OCI-LY7 (cell line): ENCODE results near the gene NPS. TPM values are rescaled to one million over a fixed set of nuclear protein-coding genes. Genes with fewer than 3 reads are reported as not detected.

Source experiments
- BruUV-seq: library from RNA; stranded (reverse); fragments of 400-500 nt; replicated peaks from 2 replicates; lab custom pipeline; 2021; lab: Mats Ljungman, UMichigan
- CTCF ChIA-PET: fragments of 300-600 bp; sonication (Branson Sonifier 250); formaldehyde crosslinking; loops from one replicate; lab custom pipeline; 2022; ENCODE audit warnings: antibody characterized with exemption; ENCODE audit not compliant: unreplicated experiment; lab: Charles Lee
- POLR2A ChIA-PET: fragments of 300-600 bp; sonication (Branson Sonifier 250); formaldehyde crosslinking; loops from one replicate; lab custom pipeline; 2022; ENCODE audit warnings: antibody characterized with exemption; lab: Charles Lee
- DNase-seq: peaks from one replicate; pipeline ENCODE4 v3.0.0-alpha.2; 2015; ENCODE audit warnings: low spot score
- H2AFZ ChIP-seq: fragments of 200-600 bp; sonication (generic), shearing (Covaris generic); 2 replicates; pipeline ENCODE4 v1.6.1; 2014; ENCODE audit warnings: mild to moderate bottlenecking, antibody characterized with exemption, low read length, moderate library complexity
- H3K27ac ChIP-seq: fragments of 200-600 bp; sonication (generic); 2 replicates; pipeline ENCODE4 v1.5.1; 2014; ENCODE audit warnings: mixed run types, low read depth, mild to moderate bottlenecking, moderate library complexity, low read length, inconsistent platforms; ENCODE audit not compliant: poor library complexity, severe bottlenecking
- H3K36me3 ChIP-seq: fragments of 200-600 bp; sonication (generic); 2 replicates; pipeline ENCODE4 v1.6.1; 2014; ENCODE audit warnings: mild to moderate bottlenecking, antibody characterized with exemption, low read length, moderate library complexity, mixed read lengths; ENCODE audit not compliant: insufficient read depth
- H3K4me1 ChIP-seq: fragments of 200-600 bp; sonication (generic); 2 replicates; pipeline ENCODE4 v1.5.1; 2014; ENCODE audit warnings: mild to moderate bottlenecking, low read length; ENCODE audit not compliant: insufficient read depth, poor library complexity, severe bottlenecking
- H3K4me2 ChIP-seq: fragments of 200-600 bp; sonication (generic); 2 replicates; pipeline ENCODE4 v1.6.1; 2014; ENCODE audit warnings: mild to moderate bottlenecking, low read length
- H3K4me3 ChIP-seq: fragments of 200-600 bp; sonication (generic); 2 replicates; pipeline ENCODE4 v1.5.1; 2014; ENCODE audit warnings: mild to moderate bottlenecking, low read depth, low read length; ENCODE audit not compliant: poor library complexity, severe bottlenecking
- H3K79me2 ChIP-seq: fragments of 200-600 bp; sonication (generic); 2 replicates; pipeline ENCODE4 v1.6.1; 2016; ENCODE audit warnings: low read depth, mild to moderate bottlenecking, low read length, moderate library complexity, mixed read lengths; ENCODE audit not compliant: insufficient read depth
- H3K9me2 ChIP-seq: fragments of 200-600 bp; sonication (generic); 2 replicates; pipeline ENCODE4 v1.6.1; 2016; ENCODE audit warnings: mild to moderate bottlenecking, low read length, mixed read lengths; ENCODE audit not compliant: insufficient read depth
- H3K9me3 ChIP-seq: fragments of 200-600 bp; sonication (generic); 2 replicates; pipeline ENCODE4 v1.6.1; 2014; ENCODE audit warnings: mild to moderate bottlenecking, mixed run types, low read length, mixed read lengths
- H4K20me1 ChIP-seq: fragments of 200-600 bp; sonication (generic); 2 replicates; pipeline ENCODE4 v1.6.1; 2014; ENCODE audit warnings: mild to moderate bottlenecking, antibody characterized with exemption, low read length, moderate library complexity, mixed read lengths; ENCODE audit not compliant: insufficient read depth
- EZH2phosphoT487 ChIP-seq: fragments of 200-600 bp; sonication (generic); IDR thresholded peaks from 2 replicates; pipeline ENCODE4 v1.6.1; 2018; ENCODE audit warnings: low read depth, borderline replicate concordance, mild to moderate bottlenecking, mixed run types, antibody characterized with exemption, low read length, moderate library complexity, mixed read lengths
- intact Hi-C: fragments of 100-400 bp; cut with micrococcal nuclease; formaldehyde crosslinking; loops from one replicate; pipeline ENCODE4 v1.10.0; 2022; ENCODE audit not compliant: unreplicated experiment
- total RNA-seq, 2 experiments: library from RNA; depleted of rRNA in 1 of 2; stranded (reverse); fragments of >200 nt in 1 of 2; shearing (Covaris generic) in 1 of 2; gene quantifications; 2 replicates each; pipeline ENCODE4 v1.2.3, GENCODE V29; 2014 to 2022
- TF ChIP-seq, protein P1 (sequence below): fragments of 200-600 bp; sonication (generic); conservative IDR thresholded peaks from 2 replicates; pipeline ENCODE4 v1.5.1; 2014; ENCODE audit warnings: mild to moderate bottlenecking, antibody characterized with exemption, low read length, moderate library complexity, mixed read lengths

Gene NPS
- total RNA-seq, 2 experiments from 2014 or later = not detected

DNA sequence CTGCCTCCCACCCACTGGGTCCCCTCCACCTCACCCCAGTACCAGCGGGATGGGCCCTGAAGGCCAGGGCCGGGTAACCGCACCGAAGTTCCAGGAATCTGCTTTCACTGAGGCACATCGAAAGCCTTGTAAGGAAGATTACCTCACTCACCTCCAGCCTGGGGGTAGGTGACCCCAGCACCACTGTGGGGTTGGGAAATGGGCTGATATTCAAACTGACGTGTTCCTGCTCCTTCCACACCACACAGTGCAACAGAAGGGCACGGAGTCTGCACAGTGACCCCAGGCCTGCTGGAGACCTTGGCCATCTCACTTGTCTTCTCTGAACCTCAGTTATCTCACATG lies 29.8 kb downstream of the NPS start:
- Histone ChIP-seq H3K27ac (no peak overlapping the region), H3K4me3 (no peak overlapping the region), H2AFZ (no peak overlapping the region), H3K79me2 (no peaks in the 10 kb centered on the region), H3K9me3 (no peaks in the 10 kb centered on the region), H4K20me1 (no peaks in the 10 kb centered on the region), H3K9me2 (no peaks in the 10 kb centered on the region), H3K4me1 (no peaks in the 10 kb centered on the region), H3K4me2 (no peak overlapping the region), H3K36me3 (no peaks in the 10 kb centered on the region)
- CTCF ChIA-PET = no interaction called here
- DNase-seq = no peak
- TF ChIP-seq, protein P1, sequence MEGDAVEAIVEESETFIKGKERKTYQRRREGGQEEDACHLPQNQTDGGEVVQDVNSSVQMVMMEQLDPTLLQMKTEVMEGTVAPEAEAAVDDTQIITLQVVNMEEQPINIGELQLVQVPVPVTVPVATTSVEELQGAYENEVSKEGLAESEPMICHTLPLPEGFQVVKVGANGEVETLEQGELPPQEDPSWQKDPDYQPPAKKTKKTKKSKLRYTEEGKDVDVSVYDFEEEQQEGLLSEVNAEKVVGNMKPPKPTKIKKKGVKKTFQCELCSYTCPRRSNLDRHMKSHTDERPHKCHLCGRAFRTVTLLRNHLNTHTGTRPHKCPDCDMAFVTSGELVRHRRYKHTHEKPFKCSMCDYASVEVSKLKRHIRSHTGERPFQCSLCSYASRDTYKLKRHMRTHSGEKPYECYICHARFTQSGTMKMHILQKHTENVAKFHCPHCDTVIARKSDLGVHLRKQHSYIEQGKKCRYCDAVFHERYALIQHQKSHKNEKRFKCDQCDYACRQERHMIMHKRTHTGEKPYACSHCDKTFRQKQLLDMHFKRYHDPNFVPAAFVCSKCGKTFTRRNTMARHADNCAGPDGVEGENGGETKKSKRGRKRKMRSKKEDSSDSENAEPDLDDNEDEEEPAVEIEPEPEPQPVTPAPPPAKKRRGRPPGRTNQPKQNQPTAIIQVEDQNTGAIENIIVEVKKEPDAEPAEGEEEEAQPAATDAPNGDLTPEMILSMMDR = no peak
- TF ChIP-seq EZH2phosphoT487 = no peak
- intact Hi-C loops = no loop called here
- BruUV-seq = no TSS peak
- POLR2A ChIA-PET = no interaction called here

DNA sequence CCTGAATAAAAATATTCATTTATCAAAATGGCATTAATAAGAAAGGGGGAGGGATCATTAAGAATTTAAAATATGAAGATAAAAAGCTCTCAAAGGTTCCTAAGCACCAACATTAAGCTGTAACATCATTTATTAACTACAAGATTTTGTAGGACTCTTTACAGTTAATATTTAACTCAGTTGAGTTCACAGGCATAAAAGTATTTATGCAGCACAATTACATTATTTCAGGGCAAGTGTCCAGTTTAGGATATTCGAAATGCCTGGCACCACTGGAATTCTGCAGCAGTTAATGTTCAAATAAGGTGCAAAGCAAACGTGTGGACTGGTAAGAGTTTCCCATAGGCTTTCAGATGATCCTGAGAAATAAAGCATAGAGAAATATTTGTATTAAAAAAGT lies 30.5 kb downstream of the NPS start:
- no peaks in the 10 kb centered on the region for H3K4me1 ChIP-seq
- no peak for TF ChIP-seq EZH2phosphoT487
- TF ChIP-seq, protein P1 = no peak
- H3K27ac ChIP-seq = no peak overlapping the region
- no peak overlapping the region for H3K4me3 ChIP-seq
- no peak overlapping the region for H2AFZ ChIP-seq
- no peaks in the 10 kb centered on the region for H3K79me2 ChIP-seq
- POLR2A ChIA-PET = no interaction called here
- H3K36me3 ChIP-seq = no peaks in the 10 kb centered on the region
- BruUV-seq = no TSS peak
- intact Hi-C loops = no loop called here
- CTCF ChIA-PET = no interaction called here
- H3K9me2 ChIP-seq = no peaks in the 10 kb centered on the region
- no peaks in the 10 kb centered on the region for H4K20me1 ChIP-seq
- DNase-seq = no peak
- no peaks in the 10 kb centered on the region for H3K9me3 ChIP-seq
- no peak overlapping the region for H3K4me2 ChIP-seq

DNA sequence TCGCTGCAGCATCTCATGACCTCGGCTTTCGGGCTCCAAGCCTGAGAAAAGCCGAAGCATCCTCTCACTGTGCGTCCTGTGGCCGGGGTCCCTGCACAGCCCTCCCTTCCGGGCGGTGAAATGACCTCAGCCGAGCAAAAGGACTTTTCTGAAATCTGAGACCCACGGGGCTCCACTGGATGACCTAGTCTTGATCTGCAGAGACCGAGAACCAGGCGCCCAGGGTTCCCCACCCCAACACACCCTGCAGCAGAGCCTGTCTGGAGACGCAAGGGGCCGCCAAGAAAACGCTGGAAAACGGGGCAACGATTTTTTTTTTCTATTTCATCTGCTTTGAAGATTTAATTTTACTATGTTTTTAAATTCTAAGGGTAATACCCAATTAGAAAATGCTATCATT lies 31.7 kb downstream of the NPS start:
- ChIA-PET CTCF (no interaction called here), POLR2A (no interaction called here)
- Histone ChIP-seq H2AFZ (no peak overlapping the region), H3K4me1 (no peaks in the 10 kb centered on the region), H3K36me3 (no peaks in the 10 kb centered on the region), H3K4me2 (no peak overlapping the region), H4K20me1 (no peaks in the 10 kb centered on the region), H3K9me2 (no peaks in the 10 kb centered on the region), H3K27ac (no peak overlapping the region), H3K79me2 (no peaks in the 10 kb centered on the region), H3K9me3 (no peaks in the 10 kb centered on the region), H3K4me3 (no peak overlapping the region)
- intact Hi-C loops = no loop called here
- TF ChIP-seq EZH2phosphoT487 = no peak
- TF ChIP-seq, protein P1 = no peak
- no TSS peak for BruUV-seq
- no peak for DNase-seq
